HG02678 (cell line): ENCODE results near the gene CRB1.

Experiments used
- ATAC-seq: cut with Tn5 transposase; IDR thresholded peaks from one replicate; pipeline ENCODE4 v1.9.1; 2021; ENCODE audit warnings: mild to moderate bottlenecking, moderate library complexity; ENCODE audit not compliant: unreplicated experiment

The CRB1 gene

GRCh38 chr1:197515421-197515820 is 247.4 kb downstream of the CRB1 start:
- no peak for ATAC-seq

- ATAC-seq, result no peak
Measured at GRCh38 chr1:197519741-197520334, 251.8 kb downstream of the CRB1 start.

DNA sequence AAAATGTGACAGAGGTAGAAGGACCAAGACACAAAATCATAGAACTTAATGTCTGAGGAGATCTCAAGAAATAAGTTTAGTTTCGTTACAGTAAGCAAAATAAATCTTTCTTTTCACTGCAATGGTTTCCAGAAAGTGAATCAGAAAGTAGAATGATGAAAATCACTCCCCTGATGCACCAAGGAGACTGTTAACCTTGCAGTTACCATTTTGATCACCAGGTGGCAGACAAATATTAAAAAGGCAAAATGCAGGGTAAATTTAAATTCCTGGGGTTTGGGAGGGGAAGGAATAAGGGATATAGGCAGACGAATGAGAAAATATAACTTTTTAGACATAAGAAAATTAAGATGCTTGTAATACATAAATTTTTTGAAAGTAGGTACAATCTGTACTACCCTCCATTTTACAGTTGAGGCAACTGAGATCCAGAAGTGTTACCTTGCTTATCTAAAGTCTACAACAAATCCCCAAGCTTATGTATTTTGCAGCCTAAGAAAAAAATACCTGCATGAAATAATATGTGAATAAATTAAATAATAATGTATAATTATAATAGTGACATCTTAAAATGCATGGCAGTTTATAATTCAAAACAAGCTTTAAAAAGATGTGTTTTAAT is 253.2 kb downstream of the CRB1 start:
- peak; percentile 69 for ATAC-seq

DNA sequence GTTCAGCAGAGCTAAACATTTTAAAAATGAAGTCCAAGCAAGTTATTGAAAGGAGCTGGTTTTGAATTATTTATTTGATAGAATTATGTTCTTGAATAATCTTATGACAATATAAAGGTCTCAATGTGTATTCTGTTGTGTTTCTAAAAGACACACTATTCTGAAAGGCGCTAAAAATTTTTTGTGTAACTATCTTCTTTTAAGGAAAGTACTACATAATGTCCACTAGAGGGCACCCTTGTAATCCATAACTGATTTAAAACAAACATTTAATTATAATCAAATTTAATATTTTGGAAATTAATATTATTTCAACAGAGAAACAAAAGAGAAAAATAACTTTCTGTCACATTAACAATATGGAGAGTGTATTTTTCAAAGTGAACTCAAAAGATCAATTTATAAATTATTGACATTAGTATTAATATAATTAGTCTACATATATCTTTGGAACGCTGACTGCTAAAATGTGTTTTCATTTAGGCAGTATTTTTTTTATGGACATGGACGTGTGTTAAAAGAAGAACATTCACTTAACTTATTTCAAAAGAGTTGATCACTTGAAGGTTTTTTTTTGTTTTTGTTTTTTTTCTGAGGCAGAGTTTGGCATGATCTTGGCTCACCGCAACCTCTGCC is 258.8 kb downstream of the CRB1 start:
- no peak for ATAC-seq
